ENCODE measurements around the gene CPNE9. TPM values are rescaled to one million over a fixed set of nuclear protein-coding genes. Genes with fewer than 3 reads are reported as not detected.

The CPNE9 gene
- total RNA-seq, 1 donor from 2014 or later: not detected

GRCh38 chr3:9762871-9763270 is 59.2 kb downstream of the CPNE9 start:
- TF ChIP-seq CTCF (IDR thresholded peaks at IDR 0.05): no peak
- no peak for DNase-seq (ENCODE audit: low spot score)
- Mint-ChIP-seq H3K4me3 (ENCODE audit: unreplicated experiment) (no peak overlapping the region), H3K36me3 (ENCODE audit: low read depth) (peaks cover 20% of the 10 kb centered on the region), H3K4me1 (ENCODE audit: low read depth) (peaks cover 11% of the 10 kb centered on the region), H3K27me3 (ENCODE audit: low read depth) (no peaks in the 10 kb centered on the region), H3K9me3 (ENCODE audit: low read depth) (no peaks in the 10 kb centered on the region), H3K27ac (ENCODE audit: unreplicated experiment) (no peak overlapping the region)

GRCh38 chr3:9765865-9766264 is 62.2 kb downstream of the CPNE9 start:
- peaks cover 7% of the 10 kb centered on the region for H3K36me3 Mint-ChIP-seq (ENCODE audit: low read depth)
- H3K27me3 Mint-ChIP-seq (ENCODE audit: low read depth): no peaks in the 10 kb centered on the region
- no peaks in the 10 kb centered on the region for H3K9me3 Mint-ChIP-seq (ENCODE audit: low read depth)
- no peak overlapping the region for H3K4me3 Mint-ChIP-seq (ENCODE audit: unreplicated experiment)
- no peak for DNase-seq (ENCODE audit: low spot score)
- H3K4me1 Mint-ChIP-seq (ENCODE audit: low read depth): peaks cover 38% of the 10 kb centered on the region
- TF ChIP-seq CTCF (IDR thresholded peaks at IDR 0.05): no peak
- no peak overlapping the region for H3K27ac Mint-ChIP-seq (ENCODE audit: unreplicated experiment)

GRCh38 chr3:9767418-9767817 is 63.8 kb downstream of the CPNE9 start:
- peak overlapping the region; percentile 27 for H3K27ac Mint-ChIP-seq (ENCODE audit: unreplicated experiment)
- DNase-seq (ENCODE audit: low spot score): no peak
- no peaks in the 10 kb centered on the region for H3K27me3 Mint-ChIP-seq (ENCODE audit: low read depth)
- no peaks in the 10 kb centered on the region for H3K9me3 Mint-ChIP-seq (ENCODE audit: low read depth)
- peaks cover 39% of the 10 kb centered on the region for H3K4me1 Mint-ChIP-seq (ENCODE audit: low read depth)
- H3K36me3 Mint-ChIP-seq (ENCODE audit: low read depth): peaks cover 4% of the 10 kb centered on the region
- no peak overlapping the region for H3K4me3 Mint-ChIP-seq (ENCODE audit: unreplicated experiment)
- no peak for TF ChIP-seq CTCF (IDR thresholded peaks at IDR 0.05)

- Mint-ChIP-seq H3K36me3 (ENCODE audit: low read depth) (peaks cover 4% of the 10 kb centered on the region), H3K27ac (ENCODE audit: unreplicated experiment) (peak overlapping the region; percentile 45), H3K4me1 (ENCODE audit: low read depth) (peaks cover 39% of the 10 kb centered on the region), H3K4me3 (ENCODE audit: unreplicated experiment) (peak overlapping the region; percentile 82), H3K27me3 (ENCODE audit: low read depth) (no peaks in the 10 kb centered on the region), H3K9me3 (ENCODE audit: low read depth) (no peaks in the 10 kb centered on the region)
- TF ChIP-seq CTCF (IDR thresholded peaks at IDR 0.05): no peak
- DNase-seq (ENCODE audit: low spot score): no peak
These were observed 64.6 kb downstream of the CPNE9 start for GRCh38 chr3:9768141-9768775.

- H3K4me1 Mint-ChIP-seq (ENCODE audit: low read depth): peaks cover 39% of the 10 kb centered on the region
- H3K27ac Mint-ChIP-seq (ENCODE audit: unreplicated experiment): peak overlapping the region; percentile 55
- H3K36me3 Mint-ChIP-seq (ENCODE audit: low read depth): peaks cover 4% of the 10 kb centered on the region
- H3K4me3 Mint-ChIP-seq (ENCODE audit: unreplicated experiment): peak overlapping the region; percentile 82
- TF ChIP-seq CTCF (IDR thresholded peaks at IDR 0.05): no peak
- no peak for DNase-seq (ENCODE audit: low spot score)
- H3K27me3 Mint-ChIP-seq (ENCODE audit: low read depth): no peaks in the 10 kb centered on the region
- no peaks in the 10 kb centered on the region for H3K9me3 Mint-ChIP-seq (ENCODE audit: low read depth)
These were observed 65.4 kb downstream of the CPNE9 start for GRCh38 chr3:9769012-9769411.
